ENCODE results near the gene EPYC.

The EPYC gene

GRCh38 chr12:91004872-91005271, at the start of gene EPYC:
TSS of gene EPYC (minus strand) at chr12:91004972. CDS start at chr12:91002565, 2,407 bp downstream.
- no peak for DNase-seq (ENCODE audit: low read depth in 2 of 2)

GRCh38 chr12:91053951-91054715, 49.4 kb upstream of the EPYC start:
- no peak for DNase-seq (ENCODE audit: low read depth in 2 of 2)

- no peak for DNase-seq (ENCODE audit: low read depth in 2 of 2)
Observed at GRCh38 chr12:91052026-91052425, 47.3 kb upstream of the EPYC start.

GRCh38 chr12:91044586-91044985, 39.8 kb upstream of the EPYC start:
- no peak for DNase-seq (ENCODE audit: low read depth in 2 of 2)

- DNase-seq (ENCODE audit: low read depth in 2 of 2): no peak
Observed at GRCh38 chr12:91043408-91043807, 38.6 kb upstream of the EPYC start.

- DNase-seq (ENCODE audit: low read depth in 2 of 2): no peak
Observed at GRCh38 chr12:91040096-91040755, 35.5 kb upstream of the EPYC start.

GRCh38 chr12:91037276-91037675, 32.5 kb upstream of the EPYC start:
- DNase-seq (ENCODE audit: low read depth in 2 of 2): no peak

GRCh38 chr12:91033251-91033650, 28.5 kb upstream of the EPYC start:
- DNase-seq (ENCODE audit: low read depth in 2 of 2): no peak

GRCh38 chr12:91023326-91024004, 18.7 kb upstream of the EPYC start:
- DNase-seq (ENCODE audit: low read depth in 2 of 2): no peak

- DNase-seq (ENCODE audit: low read depth in 2 of 2): no peak
Observed at GRCh38 chr12:91021076-91021475, 16.3 kb upstream of the EPYC start.

GRCh38 chr12:91019455-91019854, 14.7 kb upstream of the EPYC start:
- no peak for DNase-seq (ENCODE audit: low read depth in 2 of 2)

- no peak for DNase-seq (ENCODE audit: low read depth in 2 of 2)
Observed at GRCh38 chr12:91017511-91018263, 12.9 kb upstream of the EPYC start.

- no peak for DNase-seq (ENCODE audit: low read depth in 2 of 2)
Observed at GRCh38 chr12:91017043-91017442, 12.3 kb upstream of the EPYC start.

GRCh38 chr12:91009319-91009950, 4.7 kb upstream of the EPYC start:
- DNase-seq (ENCODE audit: low read depth in 2 of 2): no peak

- no peak for DNase-seq (ENCODE audit: low read depth in 2 of 2)
Observed at GRCh38 chr12:91007531-91008290, 2.9 kb upstream of the EPYC start.

- no peak for DNase-seq (ENCODE audit: low read depth in 2 of 2)
Observed at GRCh38 chr12:91003737-91004136, 1.0 kb downstream of the EPYC start.

- DNase-seq (ENCODE audit: low read depth in 2 of 2): no peak
Observed at GRCh38 chr12:91001306-91001705, 3.5 kb downstream of the EPYC start.

- no peak for DNase-seq (ENCODE audit: low read depth in 2 of 2)
Observed at GRCh38 chr12:90999966-91000365, 4.8 kb downstream of the EPYC start.

- no peak for DNase-seq (ENCODE audit: low read depth in 2 of 2)
Observed at GRCh38 chr12:90999527-90999926, 5.2 kb downstream of the EPYC start.

GRCh38 chr12:90995010-90995409, 9.8 kb downstream of the EPYC start:
- no peak for DNase-seq (ENCODE audit: low read depth in 2 of 2)

- DNase-seq (ENCODE audit: low read depth in 2 of 2): no peak
Observed at GRCh38 chr12:90991952-90992465, 12.8 kb downstream of the EPYC start.

Measured in stimulated activated CD4-positive, alpha-beta T cell treated with anti-CD3 and anti-CD28 coated beads, Interleukin-1b, Interleukin-23, amount 100 ng/mL, for 1 hour (primary cell).